ENCODE data around the gene CABP4.
A peak's percentile ranks its signal among the peaks of the same experiment; 100 is the strongest.

CABP4 gene

DNA sequence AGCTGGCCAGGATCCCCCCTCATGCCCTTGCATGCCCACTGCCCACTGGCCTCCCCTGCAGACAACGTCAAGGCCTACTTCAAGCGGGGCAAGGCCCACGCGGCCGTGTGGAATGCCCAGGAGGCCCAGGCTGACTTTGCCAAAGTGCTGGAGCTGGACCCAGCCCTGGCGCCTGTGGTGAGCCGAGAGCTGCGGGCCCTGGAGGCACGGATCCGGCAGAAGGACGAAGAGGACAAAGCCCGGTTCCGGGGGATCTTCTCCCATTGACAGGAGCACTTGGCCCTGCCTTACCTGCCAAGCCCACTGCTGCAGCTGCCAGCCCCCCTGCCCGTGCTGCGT, 35.5 kb downstream of the CABP4 start:
- Mint-ChIP-seq H3K9me3 (no peaks in the 10 kb centered on the region), H3K4me3 (no peak overlapping the region), H3K4me1 (peaks cover 38% of the 10 kb centered on the region), H3K27me3 (no peaks in the 10 kb centered on the region), H3K27ac (no peak overlapping the region), H3K36me3 (peaks cover 14% of the 10 kb centered on the region)

DNA sequence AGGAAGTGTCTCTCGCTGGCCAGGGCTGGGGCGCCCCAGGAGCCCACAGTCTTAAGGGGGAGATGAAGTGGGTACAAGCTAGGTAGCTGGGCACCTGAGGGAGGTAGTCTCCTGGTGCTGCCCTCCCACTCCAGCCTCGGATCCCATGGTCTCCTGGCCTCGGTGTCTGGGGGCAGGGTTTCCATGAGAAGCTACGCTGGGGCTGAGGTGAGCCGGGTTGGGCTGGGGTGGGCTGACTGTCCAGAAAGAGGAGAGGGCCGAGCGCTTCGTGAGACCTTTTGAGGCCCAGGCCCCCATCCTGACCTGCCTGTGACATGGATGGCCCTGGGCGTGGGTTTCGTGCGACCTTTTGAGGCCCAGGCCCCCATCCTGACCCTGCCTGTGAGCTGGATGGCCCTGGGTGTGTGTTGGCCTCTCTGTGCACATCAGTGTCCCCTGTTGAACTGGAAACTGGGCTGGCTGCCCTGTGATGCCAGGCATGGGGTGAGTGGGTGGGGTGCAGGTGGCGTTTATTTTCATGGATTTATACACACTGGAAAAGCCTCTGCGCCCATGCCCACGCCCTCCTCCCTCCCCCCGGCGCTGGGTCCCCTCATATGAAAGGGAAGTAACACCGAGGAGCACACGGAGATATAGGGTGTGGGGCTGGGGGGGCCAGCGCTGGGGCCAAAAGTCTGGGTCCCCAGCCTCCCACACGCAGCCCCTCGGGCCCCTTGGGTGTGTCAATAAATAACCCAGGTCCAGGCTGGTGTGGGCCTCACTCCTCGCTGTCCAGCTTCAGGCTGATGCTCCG, 36.3 kb downstream of the CABP4 start:
- Mint-ChIP-seq H3K36me3 (peaks cover 8% of the 10 kb centered on the region), H3K27me3 (no peaks in the 10 kb centered on the region), H3K4me3 (no peak overlapping the region), H3K4me1 (peaks cover 31% of the 10 kb centered on the region), H3K27ac (no peak overlapping the region), H3K9me3 (no peaks in the 10 kb centered on the region)

DNA sequence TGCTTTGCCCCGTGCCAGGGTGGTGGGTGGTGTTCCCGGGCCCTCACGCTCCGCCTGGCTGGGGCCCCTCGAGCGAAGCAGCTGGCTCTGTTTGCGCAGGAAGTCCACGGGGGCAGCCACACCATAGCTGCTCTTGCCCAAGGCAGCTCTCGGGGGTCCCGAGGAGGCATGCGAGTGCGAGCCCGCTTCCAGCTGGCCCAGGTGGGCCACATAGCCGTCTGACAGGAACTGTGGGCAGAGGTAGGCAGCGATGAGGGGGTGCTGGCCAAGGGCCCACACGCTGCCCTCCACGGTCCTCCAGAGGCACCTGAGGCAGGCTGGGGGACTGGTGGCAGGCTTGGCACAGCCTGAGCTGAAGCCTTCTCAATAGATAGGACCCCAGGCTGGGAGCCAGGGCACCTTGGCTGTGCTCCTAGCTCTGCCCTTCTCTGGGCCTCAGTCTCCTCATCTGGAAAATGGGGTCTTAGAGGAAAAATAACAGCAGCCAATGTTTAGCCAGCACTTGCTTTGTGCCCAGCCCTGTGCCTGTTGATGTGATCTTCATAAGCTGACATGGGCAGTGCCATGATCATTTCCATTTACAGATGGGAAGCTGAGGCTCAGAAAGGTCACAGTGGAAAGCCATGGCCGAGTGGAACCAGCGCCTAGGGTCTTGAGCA, 37.0 kb downstream of the CABP4 start:
- Mint-ChIP-seq H3K4me3 (no peak overlapping the region), H3K36me3 (peaks cover 8% of the 10 kb centered on the region), H3K4me1 (peaks cover 23% of the 10 kb centered on the region), H3K27me3 (no peaks in the 10 kb centered on the region), H3K9me3 (no peaks in the 10 kb centered on the region), H3K27ac (no peak overlapping the region)

DNA sequence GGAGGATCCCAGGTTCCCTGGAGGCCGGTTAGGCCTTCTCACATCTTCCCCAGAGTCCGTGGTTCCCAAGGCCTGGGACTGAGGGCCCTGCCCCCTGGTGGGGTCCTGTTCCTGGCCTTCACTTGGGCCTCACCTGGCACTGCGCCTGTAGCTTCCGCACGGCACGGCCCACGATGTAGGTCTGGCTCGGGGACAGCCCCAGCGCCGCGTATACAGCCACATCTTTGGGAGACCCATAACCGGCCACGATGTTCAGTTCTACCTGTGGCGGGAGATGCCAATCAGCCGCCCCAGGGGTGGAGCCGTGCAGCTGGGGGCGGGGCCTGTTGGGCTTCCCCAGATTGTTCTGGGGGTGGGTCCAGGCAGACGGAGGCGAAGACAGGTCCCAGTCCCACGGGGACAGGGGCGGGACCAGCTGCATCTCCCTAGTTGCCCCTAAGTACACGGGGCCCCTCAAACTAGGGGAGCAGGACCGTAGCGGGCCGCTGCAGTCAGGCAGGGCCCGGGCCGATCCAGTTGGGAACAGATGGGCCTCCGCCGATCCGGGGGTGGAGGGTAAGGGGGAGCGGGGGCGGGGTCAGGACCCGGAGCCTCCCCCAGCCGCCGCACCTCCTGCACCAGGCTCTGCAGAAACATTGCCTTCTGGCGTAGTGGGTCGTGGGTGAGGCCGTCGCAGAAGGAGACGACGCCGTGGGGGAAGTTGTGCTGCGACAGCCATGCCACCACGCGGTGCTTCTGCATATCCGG, 37.8 kb downstream of the CABP4 start:
- H3K4me1 Mint-ChIP-seq, result peaks cover 16% of the 10 kb centered on the region
- peaks cover 2% of the 10 kb centered on the region for H3K36me3 Mint-ChIP-seq
- no peak overlapping the region for H3K27ac Mint-ChIP-seq
- no peaks in the 10 kb centered on the region for H3K27me3 Mint-ChIP-seq
- H3K9me3 Mint-ChIP-seq, result no peaks in the 10 kb centered on the region
- H3K4me3 Mint-ChIP-seq, result no peak overlapping the region

DNA sequence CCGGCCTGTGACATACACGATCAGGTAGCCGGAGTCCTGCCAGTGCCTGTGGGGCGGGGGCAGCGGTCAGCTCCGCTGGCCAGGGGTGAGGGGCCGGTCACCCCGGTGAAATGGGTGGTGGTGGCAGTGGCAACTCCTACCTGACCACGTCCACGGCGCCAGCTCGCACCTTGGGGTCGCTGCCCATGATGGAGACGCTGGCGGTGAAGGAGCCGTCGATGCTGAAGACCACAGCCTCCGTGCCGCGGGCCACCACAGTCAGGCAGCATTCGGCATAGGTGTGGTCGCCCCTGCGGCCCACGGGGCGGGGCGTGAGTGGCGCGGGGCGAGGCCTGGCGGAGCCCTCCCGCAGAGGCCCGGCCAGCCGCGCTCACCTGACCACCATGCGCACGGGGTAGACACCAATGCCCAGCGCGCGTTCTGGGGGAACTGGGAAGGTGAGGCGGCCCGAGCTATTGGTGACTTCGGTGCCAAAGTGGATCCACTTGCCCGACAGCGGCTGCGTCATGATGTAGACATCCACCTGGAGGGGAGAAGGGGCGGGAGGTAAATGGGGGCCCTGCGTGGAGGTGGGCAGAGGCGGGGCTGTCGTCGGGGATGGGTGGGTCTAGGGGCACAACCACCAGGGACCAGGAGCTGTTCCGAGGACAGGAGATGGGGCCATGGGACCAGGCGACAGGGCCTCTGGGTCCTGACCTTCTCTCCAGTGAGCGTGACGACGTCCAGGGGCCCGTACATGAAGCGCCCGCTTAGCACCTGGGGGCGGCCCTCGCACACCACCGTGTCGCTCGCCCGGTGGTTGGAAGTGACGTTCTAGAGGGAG, 38.6 kb downstream of the CABP4 start:
- Mint-ChIP-seq H3K36me3 (peaks cover 2% of the 10 kb centered on the region), H3K27ac (no peak overlapping the region), H3K27me3 (no peaks in the 10 kb centered on the region)

DNA sequence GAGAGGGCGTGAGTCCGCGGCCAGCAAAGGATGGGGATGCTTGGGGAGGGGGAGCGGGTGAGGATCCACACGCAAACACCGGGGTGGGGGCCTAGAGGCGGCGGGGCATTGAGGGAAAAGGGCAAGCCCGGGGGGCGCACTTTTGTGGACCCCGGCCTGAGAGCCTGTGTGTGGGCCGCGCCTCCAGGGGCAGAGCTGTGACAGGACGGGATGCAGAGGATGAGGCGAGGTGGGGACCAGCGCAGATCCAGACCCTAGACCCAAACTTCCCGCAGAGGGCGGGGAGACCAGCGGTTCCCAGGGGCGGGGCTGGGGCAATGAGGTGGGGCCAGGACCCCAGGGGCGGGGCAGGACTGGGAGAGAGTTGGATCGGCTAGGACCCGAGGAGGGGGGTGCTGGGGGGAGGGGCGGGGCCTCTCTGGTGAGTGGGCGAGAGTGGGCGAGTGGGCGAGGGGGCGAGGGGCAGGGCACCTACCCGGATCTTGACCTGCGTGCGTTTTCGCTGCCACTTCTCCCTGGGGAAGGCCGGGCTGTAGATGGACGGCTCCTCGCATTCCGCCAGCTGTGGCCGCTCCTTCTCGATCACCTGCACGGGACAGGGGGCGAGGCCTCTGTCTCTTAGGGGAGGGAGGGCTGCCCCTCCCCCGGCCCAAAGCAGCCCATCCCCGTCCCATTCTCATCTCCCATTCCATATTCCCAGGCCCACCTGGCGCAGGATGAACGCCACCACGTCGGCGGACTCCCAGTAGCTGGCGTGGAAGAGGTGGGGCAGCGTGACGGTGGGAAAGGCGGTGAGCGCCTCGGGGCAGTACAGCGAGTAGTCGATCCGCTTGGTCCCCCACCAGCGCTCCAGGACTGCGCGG, 39.4 kb downstream of the CABP4 start:
- Mint-ChIP-seq H3K9me3 (no peaks in the 10 kb centered on the region), H3K4me3 (no peak overlapping the region), H3K36me3 (peaks cover 2% of the 10 kb centered on the region), H3K27ac (no peak overlapping the region), H3K4me1 (peaks cover 3% of the 10 kb centered on the region), H3K27me3 (no peaks in the 10 kb centered on the region)

More for the DNA sequence above, 38.6 kb downstream of the CABP4 start:
- Mint-ChIP-seq H3K4me1 (peaks cover 8% of the 10 kb centered on the region), H3K9me3 (no peaks in the 10 kb centered on the region), H3K4me3 (no peak overlapping the region)

DNA sequence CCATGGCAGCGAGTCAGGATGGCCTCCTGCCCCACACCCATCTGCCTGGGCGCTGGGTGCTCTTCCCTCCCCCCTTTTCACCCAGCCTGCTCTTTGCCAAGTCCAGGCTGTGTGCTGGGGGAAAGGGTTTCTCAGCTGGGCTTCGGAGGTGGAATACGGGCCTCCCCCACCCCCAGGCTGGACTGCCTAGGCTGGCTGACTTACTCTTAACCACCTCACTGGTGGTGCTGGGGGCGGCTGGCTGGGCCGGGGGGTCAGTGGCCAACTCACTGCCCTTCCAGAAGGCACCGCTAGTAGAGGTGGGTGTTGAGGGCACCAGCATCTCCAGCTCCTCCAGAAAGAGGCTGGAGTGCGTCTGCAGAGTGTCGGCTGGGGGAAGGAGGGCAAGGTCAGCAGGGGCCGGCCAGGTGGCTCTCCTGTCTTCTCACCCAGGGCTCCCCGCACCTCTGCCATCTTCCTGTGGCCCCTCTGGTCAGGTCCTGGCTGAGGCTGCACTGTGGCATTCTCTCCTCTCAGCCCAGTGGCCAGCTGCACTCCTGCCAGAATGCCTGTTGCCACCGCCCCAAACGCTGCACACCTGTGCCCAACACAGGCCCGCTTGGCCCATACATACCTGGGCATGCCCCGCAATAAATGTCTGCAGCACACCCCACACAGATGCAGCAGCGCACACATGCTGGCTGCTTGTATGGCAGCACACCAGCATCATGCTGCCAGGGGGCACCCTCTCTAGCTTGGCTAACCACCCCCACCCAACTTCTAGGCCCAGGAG, 40.3 kb downstream of the CABP4 start:
- H3K27ac Mint-ChIP-seq, result no peak overlapping the region
- H3K27me3 Mint-ChIP-seq, result no peaks in the 10 kb centered on the region
- peaks cover 2% of the 10 kb centered on the region for H3K36me3 Mint-ChIP-seq
- no peaks in the 10 kb centered on the region for H3K4me1 Mint-ChIP-seq
- H3K4me3 Mint-ChIP-seq, result no peak overlapping the region
- H3K9me3 Mint-ChIP-seq, result no peaks in the 10 kb centered on the region

DNA sequence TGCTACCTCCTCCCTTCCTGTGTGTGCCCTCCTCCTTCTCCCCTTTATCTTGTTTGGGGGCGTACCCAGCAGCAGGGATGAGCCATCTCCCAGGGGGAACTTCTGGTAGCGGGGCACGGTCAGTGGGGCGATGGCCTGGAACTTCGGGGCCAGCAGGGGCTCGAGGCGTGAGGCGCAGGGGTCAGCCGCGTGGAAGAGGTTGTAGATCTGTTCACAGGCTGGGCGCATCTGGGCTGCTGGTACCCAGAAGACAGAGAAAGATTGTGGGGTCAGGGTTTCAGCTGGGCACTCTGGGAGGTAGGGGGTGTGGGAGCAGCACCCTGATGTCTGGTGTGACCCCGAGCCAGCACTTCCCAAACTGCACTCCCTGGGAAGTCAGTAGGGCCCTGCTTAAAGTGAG, 41.0 kb downstream of the CABP4 start:
- Mint-ChIP-seq H3K27me3 (no peaks in the 10 kb centered on the region), H3K4me3 (no peak overlapping the region), H3K36me3 (peaks cover 8% of the 10 kb centered on the region), H3K9me3 (no peaks in the 10 kb centered on the region), H3K4me1 (peaks cover 7% of the 10 kb centered on the region), H3K27ac (no peak overlapping the region)

DNA sequence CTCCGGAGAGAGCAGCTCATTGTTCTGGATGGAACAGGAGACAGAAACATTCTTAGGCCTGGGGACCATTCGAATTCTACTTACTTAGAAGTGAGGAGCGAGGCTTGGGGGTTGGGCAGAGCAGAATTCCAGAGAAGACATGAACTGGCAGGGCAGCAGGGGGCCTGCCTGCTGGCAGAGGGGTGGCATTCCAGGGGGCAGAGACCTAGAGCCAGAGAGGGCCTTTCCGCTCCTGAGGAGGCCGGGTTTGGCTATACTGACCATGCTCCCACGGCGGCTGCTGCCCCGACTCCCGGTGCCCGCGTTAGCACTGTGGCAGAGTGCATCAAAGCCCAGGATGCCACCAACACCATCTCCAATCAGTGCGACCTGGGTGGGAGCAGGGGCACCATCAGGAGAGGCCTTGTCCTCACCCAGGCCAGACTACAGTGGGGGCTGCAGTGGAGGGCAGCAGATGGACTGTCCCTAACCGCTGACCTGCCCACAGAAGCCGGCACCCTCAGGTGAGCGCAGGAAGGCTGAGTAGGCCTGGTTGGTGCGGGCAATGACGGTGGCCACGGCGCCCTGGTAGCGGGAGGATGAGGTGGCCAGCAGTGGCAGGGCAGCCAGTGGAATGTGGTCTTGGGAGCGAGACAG, 42.6 kb downstream of the CABP4 start:
- H3K4me1 Mint-ChIP-seq, result peaks cover 12% of the 10 kb centered on the region
- no peaks in the 10 kb centered on the region for H3K9me3 Mint-ChIP-seq
- H3K4me3 Mint-ChIP-seq, result no peak overlapping the region
- no peaks in the 10 kb centered on the region for H3K27me3 Mint-ChIP-seq
- H3K27ac Mint-ChIP-seq, result no peak overlapping the region
- peaks cover 9% of the 10 kb centered on the region for H3K36me3 Mint-ChIP-seq

DNA sequence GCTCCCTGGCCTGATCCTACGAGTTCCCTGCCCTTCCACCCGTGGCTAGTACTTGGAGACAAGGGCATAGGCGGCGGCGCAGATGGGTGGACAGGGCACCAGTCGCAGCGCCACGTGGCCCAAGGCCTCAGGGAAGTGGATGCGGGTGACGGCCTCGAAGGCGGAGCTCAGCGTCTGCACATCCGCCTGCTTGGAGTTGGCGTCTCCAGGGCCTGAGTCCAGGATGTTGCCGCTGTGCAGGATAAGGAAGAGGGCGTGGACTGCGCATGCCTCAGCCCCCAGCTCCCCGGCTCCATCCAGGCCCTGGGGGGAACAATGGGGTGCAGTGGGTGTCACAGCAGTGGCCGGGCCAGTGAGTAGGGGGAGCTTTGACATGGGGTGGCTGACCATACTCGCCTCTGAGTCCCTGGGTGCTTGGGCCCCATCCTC, 43.4 kb downstream of the CABP4 start:
- Mint-ChIP-seq H3K27me3 (no peaks in the 10 kb centered on the region), H3K4me1 (peaks cover 20% of the 10 kb centered on the region), H3K27ac (no peak overlapping the region), H3K9me3 (no peaks in the 10 kb centered on the region), H3K4me3 (no peak overlapping the region), H3K36me3 (peaks cover 9% of the 10 kb centered on the region)

DNA sequence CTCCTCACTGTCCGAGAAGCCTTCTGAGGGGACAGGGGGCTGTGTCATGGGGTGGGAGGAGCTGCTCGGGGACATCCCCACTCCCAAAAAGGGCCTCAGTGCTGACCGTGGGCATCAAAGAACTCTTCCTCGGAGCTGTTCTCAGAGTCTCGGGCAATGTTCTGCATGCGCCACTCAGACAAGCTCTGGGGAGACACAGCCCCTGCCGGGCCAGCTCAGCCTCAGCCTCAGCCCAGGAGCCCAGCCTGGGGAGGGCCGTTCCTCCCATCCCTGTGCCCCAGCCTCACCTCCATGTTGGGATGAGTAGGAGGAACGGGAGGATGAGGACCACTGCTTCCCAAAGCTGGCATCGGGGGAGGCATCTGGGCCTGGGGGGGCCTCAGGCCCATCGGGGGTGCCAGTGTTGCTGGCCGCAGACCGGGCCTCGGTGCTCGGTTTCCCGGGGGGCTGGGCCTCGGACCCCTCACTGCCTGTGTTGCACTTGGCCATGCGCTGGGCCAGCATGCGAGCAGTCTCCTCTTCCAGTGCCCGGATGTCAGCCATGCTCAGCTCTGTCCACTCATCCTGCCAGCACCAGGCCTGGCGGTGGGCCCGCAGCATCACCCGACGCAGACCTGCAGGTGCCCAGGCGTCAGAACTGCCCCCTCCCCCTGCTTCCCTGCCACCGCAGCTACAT, 44.8 kb downstream of the CABP4 start:
- Mint-ChIP-seq H3K4me1 (peaks cover 20% of the 10 kb centered on the region), H3K27me3 (no peaks in the 10 kb centered on the region), H3K27ac (no peak overlapping the region), H3K36me3 (peaks cover 9% of the 10 kb centered on the region), H3K4me3 (no peak overlapping the region), H3K9me3 (no peaks in the 10 kb centered on the region)

DNA sequence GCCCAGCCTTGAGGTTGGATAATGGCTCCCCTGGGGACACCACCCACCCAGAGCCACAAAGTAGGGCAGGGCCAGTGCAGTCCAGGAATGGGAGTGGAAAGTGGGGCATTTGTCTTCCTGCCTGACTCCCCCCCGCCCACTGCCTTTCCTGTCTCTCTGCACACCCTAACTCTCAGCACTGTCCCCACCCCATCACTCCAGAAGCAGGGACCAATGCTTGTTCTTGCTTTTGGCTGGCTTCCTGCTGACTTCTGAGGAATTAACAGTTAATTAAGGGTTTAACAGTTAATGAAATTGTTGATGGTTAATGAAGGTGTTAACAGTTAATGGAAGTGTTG, 45.3 kb downstream of the CABP4 start:
- H3K27me3 Mint-ChIP-seq, result no peaks in the 10 kb centered on the region
- H3K9me3 Mint-ChIP-seq, result no peaks in the 10 kb centered on the region
- peaks cover 9% of the 10 kb centered on the region for H3K36me3 Mint-ChIP-seq
- no peak overlapping the region for H3K4me3 Mint-ChIP-seq
- peak overlapping the region; percentile 59 for H3K27ac Mint-ChIP-seq
- H3K4me1 Mint-ChIP-seq, result peaks cover 21% of the 10 kb centered on the region

DNA sequence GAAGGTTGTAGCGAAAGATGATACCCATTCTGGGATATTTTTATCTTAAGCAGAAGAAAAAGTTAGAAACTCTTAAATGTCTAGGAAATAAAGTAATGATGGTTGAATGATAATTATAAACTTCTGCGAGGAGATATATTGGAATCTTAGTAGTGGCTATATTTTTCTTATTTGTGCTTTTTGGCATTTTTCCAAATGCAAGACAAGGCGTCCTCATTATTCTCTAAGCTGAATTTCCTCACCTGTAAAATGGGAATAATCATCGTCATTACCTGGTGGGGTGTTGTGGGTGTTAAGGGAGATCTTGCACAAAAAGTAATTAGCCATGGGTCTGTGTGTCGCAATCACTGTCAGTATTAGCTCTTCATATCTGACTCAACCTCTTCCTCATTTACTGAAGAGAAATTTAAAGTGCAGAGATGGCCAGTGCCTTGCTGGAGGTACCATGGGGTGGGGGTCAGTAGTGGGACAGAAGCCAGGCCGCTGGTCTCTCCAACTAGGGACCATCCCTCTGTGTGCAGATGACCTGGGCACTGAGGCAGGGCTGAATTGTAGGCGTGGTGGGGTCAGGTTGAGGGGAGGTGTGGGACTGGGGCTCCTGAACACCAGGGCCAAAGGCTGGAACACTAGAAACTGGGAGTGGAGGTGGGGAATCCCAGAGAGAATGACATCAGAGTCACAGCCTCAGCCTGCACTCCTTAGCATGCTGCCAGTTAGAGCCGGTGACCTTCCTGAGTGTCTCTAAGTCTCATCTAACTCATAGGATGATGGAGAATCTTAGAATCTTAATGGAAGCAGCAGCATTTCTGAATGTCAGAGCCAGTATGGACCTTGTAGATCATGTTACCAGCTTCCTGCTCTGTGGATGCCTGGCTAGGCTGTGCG, 45.9 kb downstream of the CABP4 start:
- Mint-ChIP-seq H3K9me3 (no peaks in the 10 kb centered on the region), H3K4me1 (peaks cover 27% of the 10 kb centered on the region), H3K27ac (peak overlapping the region; percentile 59), H3K4me3 (no peak overlapping the region), H3K36me3 (peaks cover 9% of the 10 kb centered on the region), H3K27me3 (no peaks in the 10 kb centered on the region)
